Measurements from ENCODE around the gene VSTM2L.

Gene VSTM2L

GRCh38 chr20:37984018-37984785, 81.3 kb downstream of the VSTM2L start:
- POLR2A ChIA-PET (ENCODE audit: low non-redundant PET): no interaction called here
- peak overlapping the region; percentile 5; the same call in 1 of the 2 replicates for H3K27ac ChIP-seq
- DNase-seq (ENCODE audit: low spot score): no peak
- CTCF ChIA-PET: interaction anchor here (0.5 to 1.4 kb wide), 4 partner anchors 9 to 1112 kb away, joined by 3 to 5 read pairs (median 4); no protein-coding TSS in a partner anchor
- TF ChIP-seq, protein P1, sequence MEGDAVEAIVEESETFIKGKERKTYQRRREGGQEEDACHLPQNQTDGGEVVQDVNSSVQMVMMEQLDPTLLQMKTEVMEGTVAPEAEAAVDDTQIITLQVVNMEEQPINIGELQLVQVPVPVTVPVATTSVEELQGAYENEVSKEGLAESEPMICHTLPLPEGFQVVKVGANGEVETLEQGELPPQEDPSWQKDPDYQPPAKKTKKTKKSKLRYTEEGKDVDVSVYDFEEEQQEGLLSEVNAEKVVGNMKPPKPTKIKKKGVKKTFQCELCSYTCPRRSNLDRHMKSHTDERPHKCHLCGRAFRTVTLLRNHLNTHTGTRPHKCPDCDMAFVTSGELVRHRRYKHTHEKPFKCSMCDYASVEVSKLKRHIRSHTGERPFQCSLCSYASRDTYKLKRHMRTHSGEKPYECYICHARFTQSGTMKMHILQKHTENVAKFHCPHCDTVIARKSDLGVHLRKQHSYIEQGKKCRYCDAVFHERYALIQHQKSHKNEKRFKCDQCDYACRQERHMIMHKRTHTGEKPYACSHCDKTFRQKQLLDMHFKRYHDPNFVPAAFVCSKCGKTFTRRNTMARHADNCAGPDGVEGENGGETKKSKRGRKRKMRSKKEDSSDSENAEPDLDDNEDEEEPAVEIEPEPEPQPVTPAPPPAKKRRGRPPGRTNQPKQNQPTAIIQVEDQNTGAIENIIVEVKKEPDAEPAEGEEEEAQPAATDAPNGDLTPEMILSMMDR (conservative IDR thresholded peaks at IDR 0.05; ENCODE audit: low read depth): no peak

GRCh38 chr20:37986044-37986858, 83.3 kb downstream of the VSTM2L start:
- ChIA-PET CTCF (interaction anchor here (0.5 kb wide), 1 partner anchor 626 kb away, joined by 4 read pairs; no protein-coding TSS in a partner anchor), POLR2A (ENCODE audit: low non-redundant PET) (no interaction called here)
- TF ChIP-seq, protein P1 (conservative IDR thresholded peaks at IDR 0.05; ENCODE audit: low read depth): no peak
- H3K27ac ChIP-seq: no peak overlapping the region
- no peak for DNase-seq (ENCODE audit: low spot score)

DNA sequence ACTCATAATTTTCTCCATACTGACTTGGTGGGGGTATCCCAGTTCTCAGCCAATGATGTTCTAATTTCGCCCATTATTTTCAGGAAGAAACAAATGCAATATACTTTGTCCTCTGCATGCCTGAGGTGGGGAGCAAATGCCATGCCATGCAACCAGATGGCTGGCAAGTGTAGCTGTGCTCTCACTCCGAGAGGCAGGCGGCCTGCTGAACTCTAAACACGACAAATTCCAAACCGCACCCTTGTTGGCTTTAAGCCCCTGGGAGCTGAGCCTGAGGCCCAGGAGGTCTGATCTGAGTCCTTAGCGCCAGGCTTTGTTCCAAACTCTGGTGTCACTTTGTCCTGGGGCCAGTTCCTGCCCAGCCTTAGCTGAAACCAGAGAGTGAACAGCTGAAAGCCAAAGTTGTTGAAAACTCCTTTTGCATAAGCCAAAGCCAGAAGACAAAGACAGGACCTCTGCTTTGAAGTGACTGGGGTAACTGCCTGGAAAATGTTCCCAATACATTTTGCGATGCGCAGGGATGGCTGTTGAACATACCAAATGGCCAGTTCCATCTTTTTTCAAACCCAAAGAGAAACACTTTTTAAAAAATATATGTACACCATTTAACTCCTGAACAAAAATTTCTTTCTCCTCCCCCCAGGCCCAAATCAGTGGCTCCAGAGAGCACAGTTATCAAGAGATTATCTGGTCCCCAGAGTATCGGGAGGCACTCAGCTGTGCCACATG, 84.1 kb downstream of the VSTM2L start:
- DNase-seq (ENCODE audit: low spot score): no peak
- CTCF ChIA-PET: no interaction called here
- TF ChIP-seq, protein P1 (conservative IDR thresholded peaks at IDR 0.05; ENCODE audit: low read depth): no peak
- POLR2A ChIA-PET (ENCODE audit: low non-redundant PET): no interaction called here
- no peak overlapping the region for H3K27ac ChIP-seq

DNA sequence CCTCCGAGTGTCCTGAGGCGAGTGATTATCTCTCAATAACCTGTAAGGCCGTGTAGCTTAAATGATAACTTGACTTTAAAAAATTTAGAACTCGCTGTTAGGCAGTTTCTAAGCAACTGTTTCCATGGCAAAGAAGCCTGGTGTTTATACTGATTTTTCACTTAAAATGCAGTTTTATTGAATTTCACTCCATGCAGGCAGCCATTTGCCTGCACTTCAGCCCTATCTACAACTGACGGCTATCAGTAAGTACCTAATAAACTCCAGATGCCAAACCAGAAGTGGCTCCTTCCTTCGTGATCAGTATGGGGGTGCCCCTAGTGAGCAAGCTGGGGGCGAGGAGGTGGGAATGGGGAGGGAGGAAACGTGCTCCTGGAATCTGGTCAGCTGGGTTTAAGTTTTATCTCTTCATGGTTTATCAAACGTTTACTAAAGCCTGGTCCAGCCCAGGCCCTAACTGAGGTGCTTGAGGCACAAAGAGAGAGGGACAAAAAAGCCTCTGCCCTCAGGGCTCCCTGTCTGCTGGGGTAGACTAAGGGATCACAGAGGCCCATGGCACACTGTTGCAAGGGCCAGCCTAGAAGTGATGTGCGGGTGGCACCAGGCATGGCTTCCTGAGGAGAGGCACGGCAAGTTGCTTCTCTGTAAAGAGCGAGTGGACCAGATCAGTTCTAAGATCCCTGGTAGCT, 84.8 kb downstream of the VSTM2L start:
- TF ChIP-seq, protein P1 (conservative IDR thresholded peaks at IDR 0.05; ENCODE audit: low read depth): no peak
- no peak for DNase-seq (ENCODE audit: low spot score)
- no peak overlapping the region for H3K27ac ChIP-seq
- ChIA-PET POLR2A (ENCODE audit: low non-redundant PET) (no interaction called here), CTCF (no interaction called here)

DNA sequence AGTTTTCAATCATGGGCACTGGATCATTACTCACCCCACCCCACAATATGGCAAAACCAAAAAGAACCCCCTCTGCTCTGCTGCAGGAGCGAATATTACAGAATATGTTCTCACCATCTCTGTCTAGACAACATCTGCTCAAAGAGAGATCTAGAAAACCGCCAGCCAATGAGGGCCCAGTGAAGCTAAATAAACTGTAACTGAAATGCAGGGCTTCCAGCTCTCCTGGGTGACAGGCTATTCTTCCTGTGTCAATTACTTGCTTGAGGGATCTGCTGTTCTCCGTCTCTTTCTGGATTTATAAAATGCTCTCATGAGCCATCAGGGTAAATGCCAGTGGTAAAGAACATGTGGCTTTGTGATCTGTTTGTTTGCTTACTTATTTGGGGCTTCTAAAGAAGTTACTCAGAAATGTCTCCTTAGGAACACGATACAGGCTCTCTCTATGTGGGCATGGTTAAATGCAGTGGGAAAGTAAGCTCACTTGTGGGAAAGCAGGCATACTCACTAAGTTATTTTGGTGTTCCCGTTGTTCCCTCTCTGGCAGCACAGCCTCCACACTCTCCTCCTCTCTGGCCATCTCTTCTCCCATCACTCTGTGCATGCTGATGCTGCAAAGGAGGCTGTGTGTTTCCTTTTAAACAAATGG, 85.5 kb downstream of the VSTM2L start:
- DNase-seq (ENCODE audit: low spot score): no peak
- TF ChIP-seq, protein P1 (conservative IDR thresholded peaks at IDR 0.05; ENCODE audit: low read depth): no peak
- ChIA-PET POLR2A (ENCODE audit: low non-redundant PET) (no interaction called here), CTCF (interaction anchor here (0.6 kb wide), 1 partner anchor 448 kb away, joined by 9 read pairs; no protein-coding TSS in a partner anchor)
- no peak overlapping the region for H3K27ac ChIP-seq
